Measurements from ENCODE around the gene SLC16A6.

DNA sequence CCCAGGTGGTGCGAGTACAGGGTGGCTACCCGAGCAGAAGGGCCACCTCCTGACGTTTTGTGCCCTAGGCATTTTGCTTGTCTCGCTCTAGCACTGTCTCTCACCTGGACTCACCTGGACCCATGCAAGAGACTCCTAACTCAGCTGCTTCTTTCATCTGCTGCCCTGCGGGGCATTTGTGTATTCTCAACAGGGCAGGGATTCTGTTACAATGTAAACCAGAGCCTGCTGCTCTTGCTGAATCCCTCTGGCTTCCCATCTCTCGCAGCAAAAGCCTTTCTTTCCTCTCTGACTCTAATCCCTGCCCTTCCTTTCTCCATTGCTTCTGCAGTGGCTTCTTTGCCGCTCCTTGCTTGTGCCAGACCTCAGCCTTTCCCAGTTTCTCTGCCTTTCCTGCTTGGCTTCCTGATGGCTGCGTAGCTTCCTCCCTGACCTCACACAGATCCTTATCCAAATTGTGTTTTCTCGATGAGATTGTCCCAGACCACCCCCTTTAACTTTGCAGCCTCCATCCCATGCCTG is 10.6 kb upstream of the SLC16A6 start:
- no peak for TF ChIP-seq CTCF (IDR thresholded peaks at IDR 0.05)
- no peak for TF ChIP-seq ZFX (IDR thresholded peaks at IDR 0.05; ENCODE audit: borderline replicate concordance)
